ENCODE data around the gene AK5. TPM values are rescaled to one million over a fixed set of nuclear protein-coding genes. Genes with fewer than 3 reads are reported as not detected.

Gene AK5
- total and polyA plus RNA-seq, 2 experiments from 2014 or later = 8.8 to 12.2 TPM

- Histone ChIP-seq H3K4me1 (ENCODE audit: insufficient read depth) (peaks cover 21% of the 10 kb centered on the region), H3K4me2 (peak overlapping the region; percentile 95), H3F3A (replicated peaks; ENCODE audit: low read depth) (no peaks in the 10 kb centered on the region; the same call in 1 of the 2 replicates), H3K79me2 (replicated peaks; ENCODE audit: insufficient read depth) (no peaks in the 10 kb centered on the region; the same call in 1 of the 2 replicates), H3K4me3 (peak overlapping the region; percentile 87), H2AFZ (peak overlapping the region; percentile 96), H3K27ac (ENCODE audit: low read depth) (peak overlapping the region; percentile 52; the same call in 1 of the 2 replicates), H3K9me2 (ENCODE audit: insufficient read depth) (no peaks in the 10 kb centered on the region), H3K36me3 (ENCODE audit: insufficient read depth) (no peaks in the 10 kb centered on the region), H4K20me1 (replicated peaks; ENCODE audit: insufficient read depth) (no peaks in the 10 kb centered on the region), H3K27me3 (ENCODE audit: insufficient read depth) (peaks cover 24% of the 10 kb centered on the region)
- ATAC-seq = peak; percentile 56
- Mint-ChIP-seq H3K36me3 (ENCODE audit: low read depth) (no peaks in the 10 kb centered on the region), H3K27me3 (ENCODE audit: insufficient read depth, low read depth, poor library complexity) (peaks cover 22% of the 10 kb centered on the region), H3K27ac (peak overlapping the region; percentile 45; the same call in 1 of the 2 replicates), H3K9me3 (no peaks in the 10 kb centered on the region), H3K4me1 (peaks cover 24% of the 10 kb centered on the region), H3K4me3 (peak overlapping the region; percentile 79)
- TF ChIP-seq ETS1 (IDR thresholded peaks at IDR 0.05) (no peak), STAT1 (IDR thresholded peaks at IDR 0.05; ENCODE audit: unreplicated experiment) (no peak), EZH2phosphoT487 (IDR thresholded peaks at IDR 0.05; ENCODE audit: unreplicated experiment) (no peak), ZNF114 (CRISPR knock-in tag; IDR thresholded peaks at IDR 0.05) (no peak)
- peak; percentile 85 for DNase-seq (ENCODE audit: low spot score)
Measured at GRCh38 chr1:77282866-77283539, 1.2 kb downstream of the AK5 start.

- Histone ChIP-seq H2AFZ (peak overlapping the region; percentile 96; the same call in 1 of the 2 replicates), H3K9me2 (ENCODE audit: insufficient read depth) (no peaks in the 10 kb centered on the region), H3K4me1 (ENCODE audit: insufficient read depth) (peaks cover 21% of the 10 kb centered on the region), H3K4me2 (peak overlapping the region; percentile 95), H3K27ac (ENCODE audit: low read depth) (peak overlapping the region; percentile 52; the same call in 1 of the 2 replicates), H3K79me2 (replicated peaks; ENCODE audit: insufficient read depth) (no peaks in the 10 kb centered on the region; the same call in 1 of the 2 replicates), H3K36me3 (ENCODE audit: insufficient read depth) (no peaks in the 10 kb centered on the region), H3F3A (replicated peaks; ENCODE audit: low read depth) (no peaks in the 10 kb centered on the region; the same call in 1 of the 2 replicates), H3K27me3 (ENCODE audit: insufficient read depth) (peaks cover 24% of the 10 kb centered on the region), H4K20me1 (replicated peaks; ENCODE audit: insufficient read depth) (no peaks in the 10 kb centered on the region), H3K4me3 (peak overlapping the region; percentile 87)
- H3K4me1 Mint-ChIP-seq = peaks cover 24% of the 10 kb centered on the region
- ATAC-seq (no peak), DNase-seq (ENCODE audit: low spot score) (no peak)
- no peaks in the 10 kb centered on the region for H3K9me3 Mint-ChIP-seq
- H3K36me3 Mint-ChIP-seq (ENCODE audit: low read depth) = no peaks in the 10 kb centered on the region
- H3K27me3 Mint-ChIP-seq (ENCODE audit: insufficient read depth, low read depth, poor library complexity) = peaks cover 20% of the 10 kb centered on the region
- peak overlapping the region; percentile 79 for H3K4me3 Mint-ChIP-seq
- no peak overlapping the region for H3K27ac Mint-ChIP-seq
- TF ChIP-seq CTCF (conservative IDR thresholded peaks at IDR 0.05; ENCODE audit: low read depth in 2 of 2) = no peak
- no peak for TF ChIP-seq REST (IDR thresholded peaks at IDR 0.05; ENCODE audit: unreplicated experiment)
- TF ChIP-seq NANOG (IDR thresholded peaks at IDR 0.05; ENCODE audit: borderline replicate concordance) = no peak
- no peak for TF ChIP-seq ZNF331 (CRISPR knock-in tag; IDR thresholded peaks at IDR 0.05; ENCODE audit: low read depth)
- TF ChIP-seq JUNB (IDR thresholded peaks at IDR 0.05; ENCODE audit: unreplicated experiment) = no peak
- no peak for TF ChIP-seq ETS1 (IDR thresholded peaks at IDR 0.05)
Measured at GRCh38 chr1:77283701-77284425, 2.0 kb downstream of the AK5 start.

Data from GM23338 (cell line).